ENCODE data around the gene MRPS16.
A peak's percentile ranks its signal among the peaks of the same experiment; 100 is the strongest.

The MRPS16 gene

GRCh38 chr10:73244866-73245477 is 7.5 kb downstream of the MRPS16 start:
- DNase-seq (ENCODE audit: low read depth in 2 of 2), result peak in 1 of 2 donors; percentile 35
- H3K4me3 ChIP-seq (replicated peaks in 1 of 2; ENCODE audit: low read depth in 2 of 2, low read length in 2 of 2), result peak overlapping the region; percentile 75 to 93
- no peak for TF ChIP-seq CTCF (IDR thresholded peaks at IDR 0.05; ENCODE audit: low read depth, low read length)

- no peak for DNase-seq (ENCODE audit: low read depth in 2 of 2)
- no peak for TF ChIP-seq CTCF (IDR thresholded peaks at IDR 0.05; ENCODE audit: low read depth, low read length)
- no peak overlapping the region for H3K4me3 ChIP-seq (replicated peaks in 1 of 2; ENCODE audit: low read depth in 2 of 2, low read length in 2 of 2)
Observed at GRCh38 chr10:73239908-73240307, 12.5 kb downstream of the MRPS16 start.

GRCh38 chr10:73238990-73239566 is 13.4 kb downstream of the MRPS16 start:
- H3K4me3 ChIP-seq (replicated peaks in 1 of 2; ENCODE audit: low read depth in 2 of 2, low read length in 2 of 2), result no peak overlapping the region
- no peak for DNase-seq (ENCODE audit: low read depth in 2 of 2)
- TF ChIP-seq CTCF (IDR thresholded peaks at IDR 0.05; ENCODE audit: low read depth, low read length), result no peak

- no peak for TF ChIP-seq CTCF (IDR thresholded peaks at IDR 0.05; ENCODE audit: low read depth, low read length)
- H3K4me3 ChIP-seq (replicated peaks in 1 of 2; ENCODE audit: low read depth in 2 of 2, low read length in 2 of 2), result no peak overlapping the region
- no peak for DNase-seq (ENCODE audit: low read depth in 2 of 2)
Observed at GRCh38 chr10:73234695-73235094, 17.7 kb downstream of the MRPS16 start.

GRCh38 chr10:73233883-73234282 is 18.6 kb downstream of the MRPS16 start:
- no peak overlapping the region for H3K4me3 ChIP-seq (replicated peaks in 1 of 2; ENCODE audit: low read depth in 2 of 2, low read length in 2 of 2)
- no peak for DNase-seq (ENCODE audit: low read depth in 2 of 2)
- no peak for TF ChIP-seq CTCF (IDR thresholded peaks at IDR 0.05; ENCODE audit: low read depth, low read length)

GRCh38 chr10:73232887-73233286 is 19.6 kb downstream of the MRPS16 start:
- no peak overlapping the region for H3K4me3 ChIP-seq (replicated peaks in 1 of 2; ENCODE audit: low read depth in 2 of 2, low read length in 2 of 2)
- TF ChIP-seq CTCF (IDR thresholded peaks at IDR 0.05; ENCODE audit: low read depth, low read length), result peak; percentile 24
- DNase-seq (ENCODE audit: low read depth in 2 of 2), result no peak

- TF ChIP-seq CTCF (IDR thresholded peaks at IDR 0.05; ENCODE audit: low read depth, low read length), result no peak
- DNase-seq (ENCODE audit: low read depth in 2 of 2), result no peak
- H3K4me3 ChIP-seq (replicated peaks in 1 of 2; ENCODE audit: low read depth in 2 of 2, low read length in 2 of 2), result no peak overlapping the region
Observed at GRCh38 chr10:73229567-73229966, 22.9 kb downstream of the MRPS16 start.

All from cardiac fibroblast (primary cell).